Measurements from ENCODE around the gene NCBP3. TPM values are rescaled to one million over a fixed set of nuclear protein-coding genes. Genes with fewer than 3 reads are reported as not detected.

Gene NCBP3
- total and polyA plus RNA-seq, 2 donors (not counting 3 experiments of a cell fraction or from before 2014, with no cell fraction given): 18.2 to 51.1 TPM

- ChIA-PET CTCF (no interaction called here), POLR2A (no interaction called here)
- H3K9ac ChIP-seq (replicated peaks; ENCODE audit: extremely low read depth, insufficient read depth, low read length): no peak overlapping the region
- peaks cover 28% of the 10 kb centered on the region for H3K79me2 ChIP-seq (ENCODE audit: control insufficient read depth, insufficient read depth, low read length)
- H3K27me3 ChIP-seq (ENCODE audit: control insufficient read depth in 2 of 2, insufficient read depth in 2 of 2, low read length in 2 of 2): no peaks in the 10 kb centered on the region
- H3K27ac ChIP-seq (ENCODE audit: insufficient read depth, low read depth, low read length): no peak overlapping the region
- H3K4me2 ChIP-seq (ENCODE audit: insufficient read depth, low read length): no peak overlapping the region
- no peaks in the 10 kb centered on the region for H3K4me1 ChIP-seq (ENCODE audit: control insufficient read depth, extremely low read depth, insufficient read depth, low read length)
- TF ChIP-seq POLR2AphosphoS5 (IDR thresholded peaks at IDR 0.05; ENCODE audit: insufficient read depth, low read depth, low read length) (no peak), FOS (IDR thresholded peaks at IDR 0.05; ENCODE audit: borderline replicate concordance, insufficient read depth, low read length) (no peak), GATA2 (IDR thresholded peaks at IDR 0.05; ENCODE audit: insufficient read depth, insufficient read length, low read depth, low read length) (no peak), MYC (IDR thresholded peaks at IDR 0.05; ENCODE audit: low read depth, low read length) (no peak), JUN (IDR thresholded peaks at IDR 0.05; ENCODE audit: borderline replicate concordance, insufficient read depth, insufficient read length, low read depth) (no peak), POLR2A (IDR thresholded peaks at IDR 0.05; ENCODE audit: low read depth, low read length) (no peak), EZH2 (IDR thresholded peaks at IDR 0.05; ENCODE audit: borderline replicate concordance, low read depth, low read length, severe bottlenecking) (no peak), MAX (IDR thresholded peaks at IDR 0.05; ENCODE audit: insufficient read depth, insufficient read length) (no peak), CTCF (IDR thresholded peaks at IDR 0.05; ENCODE audit: extremely low read depth in 1 of 2, insufficient read depth in 1 of 2, low read depth in 1 of 2, low read length in 2 of 2) (no peak)
- H3K9me3 ChIP-seq (replicated peaks; ENCODE audit: control insufficient read depth, insufficient read depth, low read length): no peaks in the 10 kb centered on the region
- DNase-seq (ENCODE audit: low read depth, low spot score) (no peak), FAIRE-seq (no peak)
- peaks cover 7 to 22% of the 10 kb centered on the region in 2 experiments for H3K36me3 ChIP-seq (ENCODE audit: control insufficient read depth in 2 of 2, extremely low read depth in 1 of 2, insufficient read depth in 2 of 2, low read length in 2 of 2)
- H3K9me1 ChIP-seq (replicated peaks; ENCODE audit: control insufficient read depth, extremely low read depth, insufficient read depth, low read length): no peaks in the 10 kb centered on the region
- dilution Hi-C loops (cut with MboI; ENCODE audit: extremely low pct_ligation_motif_present, low sequenced_read_pairs) (no loop called here), intact Hi-C loops (cut with micrococcal nuclease) (no loop called here)
- H2AFZ ChIP-seq (ENCODE audit: low read depth, low read length): no peak overlapping the region
- BruUV-seq (replicated peaks): no TSS peak
- no peaks in the 10 kb centered on the region for H4K20me1 ChIP-seq (replicated peaks; ENCODE audit: control insufficient read depth, extremely low read depth, insufficient read depth, low read length)
- H3K4me3 ChIP-seq (replicated peaks in 1 of 3; ENCODE audit: insufficient read depth in 1 of 3, low read depth in 1 of 3, low read length in 3 of 3): no peak overlapping the region
Observed at GRCh38 chr17:3835410-3836229, 10.4 kb downstream of the NCBP3 start.

All from endothelial cell of umbilical vein (primary cell).